GM19099 (cell line): ENCODE measurements around the gene FRMD4A.

ENCODE experiments used
- POLR2A ChIP-seq: IDR thresholded peaks from 3 replicates; pipeline ENCODE4 v1.6.1; 2011; ENCODE audit warnings: low read depth; ENCODE audit not compliant: insufficient read length; ENCODE audit errors: extremely low read depth

FRMD4A gene

DNA sequence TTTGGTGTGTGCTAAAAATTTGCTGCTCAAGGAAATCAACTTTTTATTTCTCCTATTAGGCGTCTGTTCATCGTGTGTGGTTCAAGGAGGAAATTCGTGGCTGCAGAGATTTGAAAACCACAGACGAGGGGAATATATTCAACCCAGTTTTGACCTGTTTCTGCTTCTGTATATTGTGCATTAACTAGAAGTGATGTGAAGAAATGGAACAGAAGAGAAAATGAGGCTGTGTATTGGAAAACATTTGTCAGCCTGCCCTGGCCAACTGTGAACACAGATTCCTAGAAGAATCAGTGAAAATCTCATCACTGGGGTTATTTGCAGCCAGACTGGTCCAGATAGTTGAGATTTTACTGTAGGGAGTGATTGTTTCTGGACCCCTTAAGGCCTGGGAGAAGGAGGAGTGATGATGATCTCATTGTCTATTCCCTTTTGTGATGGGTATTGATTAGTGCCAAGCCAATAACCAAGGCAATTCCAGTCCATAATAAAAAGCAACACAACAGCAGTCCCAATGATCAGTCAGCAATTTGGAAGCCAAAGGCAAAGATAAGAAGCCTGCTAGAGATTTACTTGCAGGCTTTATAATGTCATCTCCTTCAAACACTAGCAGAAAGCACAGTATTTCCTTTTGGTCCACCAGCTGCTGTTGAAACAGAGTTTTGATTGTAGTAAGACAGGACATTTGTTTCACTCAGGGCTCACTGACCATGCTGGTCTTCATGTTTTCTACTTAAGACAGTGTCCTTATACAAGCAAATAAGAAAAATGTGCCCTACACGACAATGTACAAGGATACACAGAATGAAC lies 404.5 kb downstream of the FRMD4A start:
- TF ChIP-seq POLR2A: no peak

DNA sequence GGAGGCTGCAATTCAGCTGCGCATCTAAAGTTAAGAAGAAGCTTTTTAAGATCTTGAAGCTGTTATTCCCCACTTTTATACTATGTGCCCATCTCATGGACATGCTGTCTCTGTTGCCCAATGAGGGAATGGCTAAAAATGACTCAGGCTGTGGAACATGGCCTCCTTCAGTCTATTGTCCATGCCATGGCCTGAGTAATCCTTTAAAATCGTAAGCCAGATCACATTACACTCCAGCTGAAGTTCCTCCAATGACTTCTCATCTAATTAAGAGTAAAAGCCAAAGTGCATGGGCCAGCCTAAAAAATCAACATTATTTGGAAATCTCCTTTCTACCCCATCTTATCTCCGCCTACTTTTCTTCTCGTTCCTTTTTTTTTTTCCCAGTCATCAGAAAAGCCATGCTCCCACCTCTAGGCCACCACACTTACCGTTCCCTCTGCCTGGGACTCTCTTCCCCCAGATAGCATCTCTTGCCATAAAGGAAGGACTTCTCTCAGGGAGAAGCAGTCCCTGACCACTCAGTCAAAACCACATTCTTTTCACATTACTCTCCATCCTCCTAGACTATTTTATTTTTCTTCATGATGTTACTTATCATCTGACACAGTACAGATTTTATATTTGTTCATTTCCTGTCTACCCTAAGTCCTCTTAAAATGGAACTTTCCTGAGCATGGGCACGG lies 406.5 kb downstream of the FRMD4A start:
- TF ChIP-seq POLR2A: no peak

- TF ChIP-seq POLR2A: no peak
Measured at GRCh38 chr10:13922586-13922985, 408.1 kb downstream of the FRMD4A start.

DNA sequence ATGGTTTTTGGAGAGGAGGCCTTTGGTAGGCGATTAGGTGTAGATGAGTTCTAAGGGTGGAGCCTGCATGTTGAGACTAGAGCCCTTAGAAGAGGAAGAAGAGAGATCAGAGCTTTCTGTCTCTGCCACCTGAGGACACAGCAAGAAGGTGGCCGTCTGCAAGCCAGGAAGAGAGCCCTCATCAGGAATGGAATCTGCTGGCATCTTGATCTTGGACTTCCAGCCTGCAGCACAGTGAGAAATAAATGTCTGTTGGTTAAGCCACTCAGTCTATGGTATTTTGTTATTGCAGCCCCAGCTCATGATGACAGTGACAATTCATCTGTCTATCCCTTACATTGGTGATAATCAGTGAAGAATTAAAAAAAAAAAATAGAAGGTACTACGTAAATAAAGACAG lies 408.8 kb downstream of the FRMD4A start:
- no peak for TF ChIP-seq POLR2A

DNA sequence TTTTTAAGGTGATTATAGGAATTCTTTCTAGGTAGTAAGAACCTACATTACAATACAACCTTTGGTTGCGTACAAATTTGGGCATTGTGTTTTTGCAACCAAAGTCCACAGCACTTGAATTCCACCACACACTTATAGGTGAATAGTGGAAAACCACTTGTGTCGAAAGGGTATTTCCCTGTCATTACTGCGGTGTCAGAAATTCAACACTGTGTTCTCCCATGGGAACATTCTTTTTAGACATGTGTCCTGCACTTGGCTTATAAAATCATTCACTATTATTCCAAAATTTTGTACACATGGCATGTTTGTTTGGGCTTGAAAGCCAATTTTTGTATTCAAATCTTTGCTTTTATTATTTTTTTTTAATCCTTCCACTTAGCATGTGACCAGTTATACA lies 410.3 kb downstream of the FRMD4A start:
- no peak for TF ChIP-seq POLR2A

- no peak for TF ChIP-seq POLR2A
Measured at GRCh38 chr10:13920031-13920430, 410.7 kb downstream of the FRMD4A start.

GRCh38 chr10:13917791-13918190 lies 412.9 kb downstream of the FRMD4A start:
- TF ChIP-seq POLR2A: no peak

DNA sequence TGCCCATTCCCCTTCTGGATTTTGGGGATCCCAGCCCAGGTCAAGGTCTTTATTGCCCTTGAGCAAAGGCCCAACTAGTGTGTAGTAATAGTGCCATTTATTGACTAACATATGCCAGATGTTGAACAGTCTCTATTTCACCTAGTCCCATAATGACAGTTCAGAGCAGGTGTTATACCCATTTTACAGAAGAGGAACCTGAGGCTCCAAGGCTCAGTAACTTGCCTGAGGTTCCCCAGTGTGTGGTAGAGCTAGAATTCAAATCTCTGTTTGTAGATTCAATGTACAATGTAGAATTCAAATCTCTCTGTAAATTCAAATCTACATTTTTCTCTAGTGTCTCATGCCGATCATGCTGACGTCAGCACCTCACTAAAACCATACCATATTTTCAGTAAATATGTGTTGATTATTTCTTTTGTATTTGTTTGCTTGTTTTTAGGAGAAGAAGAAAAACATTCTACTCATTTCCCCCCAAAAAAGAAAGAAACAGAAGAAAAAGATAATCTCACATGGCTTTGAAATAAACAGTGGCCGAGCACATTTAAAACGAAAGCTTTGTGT lies 414.3 kb downstream of the FRMD4A start:
- no peak for TF ChIP-seq POLR2A

GRCh38 chr10:13915710-13916109 lies 415.0 kb downstream of the FRMD4A start:
- no peak for TF ChIP-seq POLR2A

GRCh38 chr10:13913897-13914296 lies 416.8 kb downstream of the FRMD4A start:
- no peak for TF ChIP-seq POLR2A

- no peak for TF ChIP-seq POLR2A
Measured at GRCh38 chr10:13911821-13912520, 418.8 kb downstream of the FRMD4A start.

DNA sequence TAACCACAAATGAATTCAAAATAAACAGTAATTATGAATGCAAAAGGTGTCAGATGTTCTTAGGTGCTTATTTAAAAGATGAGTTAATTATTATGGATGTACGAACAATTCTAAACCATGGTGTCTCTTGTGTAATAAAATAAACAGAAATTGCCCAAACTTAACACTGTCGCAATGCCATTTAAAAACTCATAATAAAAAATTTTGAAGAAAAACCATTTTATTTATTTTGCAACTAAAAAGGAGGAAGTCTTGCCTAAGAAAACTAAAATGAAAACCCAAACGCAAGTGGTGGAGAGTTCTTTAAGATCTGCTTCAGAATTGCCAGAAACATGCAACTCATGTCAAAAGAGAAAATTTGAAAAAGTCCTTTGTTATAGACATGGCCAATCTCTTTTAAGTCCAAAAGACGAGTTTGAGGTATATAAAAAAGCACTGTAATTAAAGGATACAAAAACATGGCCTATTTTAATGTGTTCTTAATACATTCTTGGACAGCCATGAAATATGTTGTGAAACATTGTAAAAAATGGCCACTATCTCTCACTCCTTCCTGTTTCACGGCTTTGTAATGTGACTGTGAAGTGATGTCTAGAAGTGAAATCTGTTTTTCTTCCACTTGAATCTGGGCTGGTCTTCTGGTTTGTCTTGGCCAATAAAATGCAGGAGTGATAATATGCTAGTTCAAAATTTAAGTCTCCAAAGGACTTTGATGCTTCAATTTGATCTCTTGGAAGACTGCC lies 421.0 kb downstream of the FRMD4A start:
- no peak for TF ChIP-seq POLR2A

GRCh38 chr10:13908475-13908874 lies 422.2 kb downstream of the FRMD4A start:
- no peak for TF ChIP-seq POLR2A

- TF ChIP-seq POLR2A: no peak
Measured at GRCh38 chr10:13907570-13907969, 423.2 kb downstream of the FRMD4A start.

GRCh38 chr10:13905281-13905680 lies 425.4 kb downstream of the FRMD4A start:
- TF ChIP-seq POLR2A: no peak
